ENCODE data around the gene TMEM42. TPM values are rescaled to one million over a fixed set of nuclear protein-coding genes. Genes with fewer than 3 reads are reported as not detected.
"Not testable (repeated sequence)": the region's sequence is repeated elsewhere in the genome, so short reads cannot be mapped to it uniquely, and the experiment has no call there.

Gene TMEM42
- total and polyA plus RNA-seq, 2 of the 4 experiments (the other 2 are of a cell fraction): 13.1 to 24.7 TPM

- TF ChIP-seq RFX5 (IDR thresholded peaks at IDR 0.05; ENCODE audit: low read depth, low read length) (no peak), RCOR1 (IDR thresholded peaks at IDR 0.05; ENCODE audit: insufficient replicate concordance, low read length) (no peak)
These were observed at the start of gene TMEM42 (continued) for GRCh38 chr3:44861412-44862225.

- H3K9ac ChIP-seq (ENCODE audit: low read depth, low read length): no peak overlapping the region
- no peak overlapping the region for H3K4me3 ChIP-seq (ENCODE audit: insufficient read depth, low read depth, low read length)
- no peak overlapping the region for H3K4ac ChIP-seq (ENCODE audit: low read depth, low read length)
- no peak overlapping the region for H3K14ac ChIP-seq (replicated peaks; ENCODE audit: low read depth, low read length)
- in situ Hi-C loops (cut with MboI; ENCODE audit: low sequenced_read_pairs) (no loop called here), intact Hi-C loops (cut with micrococcal nuclease) (no loop called here), dilution Hi-C loops (cut with HindIII; ENCODE audit: low sequenced_read_pairs, unreplicated experiment) (no loop called here)
- H3K56ac ChIP-seq (ENCODE audit: extremely low read depth, insufficient read depth, low read length): no peak overlapping the region
- H3K9me1 ChIP-seq (ENCODE audit: insufficient read depth, low read length): no peaks in the 10 kb centered on the region
- CTCF ChIA-PET: interaction anchor here (0.6 kb wide), 1 partner anchor 13 kb away, joined by 3 read pairs; no protein-coding TSS in a partner anchor
- no peak overlapping the region for H4K5ac ChIP-seq (ENCODE audit: low read depth, low read length)
- no peaks in the 10 kb centered on the region; a peak in 1 of 4 replicates for H3K79me1 ChIP-seq (ENCODE audit: low read depth in 1 of 2, low read length in 2 of 2)
- H4K20me1 ChIP-seq (ENCODE audit: insufficient read depth, low read length): no peaks in the 10 kb centered on the region
- no peak overlapping the region for H2AFZ ChIP-seq (replicated peaks; ENCODE audit: low read length, poor library complexity)
- no peak overlapping the region for H3K23ac ChIP-seq (ENCODE audit: low read depth, low read length)
- no CpG with 5 or more reads among the region's 6 CpGs for WGBS, 2 experiments (ENCODE audit: extremely low coverage in 2 of 2, insufficient read length in 1 of 2)
- no peak overlapping the region for H3K4me2 ChIP-seq (ENCODE audit: low read depth, low read length)
- peaks cover 1% of the 10 kb centered on the region; the same call in 1 of the 2 replicates for H3K36me3 ChIP-seq (ENCODE audit: control insufficient read depth, insufficient read depth, low read length)
- H2AK9ac ChIP-seq (replicated peaks; ENCODE audit: low read depth, low read length, poor library complexity): no peak overlapping the region
- no peak overlapping the region for H2BK120ac ChIP-seq (ENCODE audit: low read depth, low read length)
- no peak overlapping the region for H4K91ac ChIP-seq (ENCODE audit: insufficient read depth, low read depth, low read length)
- H3K18ac ChIP-seq (ENCODE audit: low read depth, low read length): no peak overlapping the region
- no peaks in the 10 kb centered on the region for H3K9me3 ChIP-seq (ENCODE audit: control insufficient read depth, insufficient read depth, low read length)
- no peak overlapping the region for H2BK15ac ChIP-seq (ENCODE audit: low read depth, low read length)
- POLR2A ChIA-PET (ENCODE audit: unreplicated experiment): no interaction called here
- no peak for DNase-seq
- BruUV-seq (replicated peaks): no TSS peak
- no peak overlapping the region for H2AK5ac ChIP-seq (ENCODE audit: low read depth, low read length)
- no peak overlapping the region for H4K8ac ChIP-seq (ENCODE audit: low read depth in 2 of 2, low read length in 2 of 2)
- no peaks in the 10 kb centered on the region for H3K4me1 ChIP-seq (ENCODE audit: control insufficient read depth, insufficient read depth, low read length)
- TF ChIP-seq NFE2L2 (IDR thresholded peaks at IDR 0.05; ENCODE audit: low read depth, low read length): no peak
- peak; percentile 40; the same call in 1 of the 2 replicates for TF ChIP-seq MAFK (IDR thresholded peaks at IDR 0.05; ENCODE audit: low read depth, low read length)
- no peaks in the 10 kb centered on the region for H3K27me3 ChIP-seq (ENCODE audit: control insufficient read depth, insufficient read depth, low read length)
- H2BK20ac ChIP-seq (ENCODE audit: low read depth, low read length): no peak overlapping the region
- no peak overlapping the region for H3K27ac ChIP-seq (ENCODE audit: insufficient read depth, low read length)
- H2BK5ac ChIP-seq (ENCODE audit: low read depth, low read length, poor library complexity, severe bottlenecking): no peak overlapping the region
- ATAC-seq (ENCODE audit: low read depth): no peak
These were observed 47.0 kb upstream of the TMEM42 start for GRCh38 chr3:44814751-44815150.

GRCh38 chr3:44816334-44816733, 45.4 kb upstream of the TMEM42 start:
- H4K8ac ChIP-seq (ENCODE audit: low read depth in 2 of 2, low read length in 2 of 2); ATAC-seq (ENCODE audit: low read depth); H2BK120ac ChIP-seq (ENCODE audit: low read depth, low read length); H3K4me1 ChIP-seq (ENCODE audit: control insufficient read depth, insufficient read depth, low read length); H2BK15ac ChIP-seq (ENCODE audit: low read depth, low read length); POLR2A ChIA-PET (ENCODE audit: unreplicated experiment); H3K23ac ChIP-seq (ENCODE audit: low read depth, low read length); H3K4me3 ChIP-seq (ENCODE audit: insufficient read depth, low read depth, low read length); dilution Hi-C loops (cut with HindIII; ENCODE audit: low sequenced_read_pairs, unreplicated experiment); BruUV-seq (replicated peaks); H3K36me3 ChIP-seq (ENCODE audit: control insufficient read depth, insufficient read depth, low read length); H3K14ac ChIP-seq (replicated peaks; ENCODE audit: low read depth, low read length); H4K91ac ChIP-seq (ENCODE audit: insufficient read depth, low read depth, low read length); H2BK20ac ChIP-seq (ENCODE audit: low read depth, low read length); H3K9me1 ChIP-seq (ENCODE audit: insufficient read depth, low read length); H3K27ac ChIP-seq (ENCODE audit: insufficient read depth, low read length); H2AK5ac ChIP-seq (ENCODE audit: low read depth, low read length); H4K20me1 ChIP-seq (ENCODE audit: insufficient read depth, low read length); H2AK9ac ChIP-seq (replicated peaks; ENCODE audit: low read depth, low read length, poor library complexity); DNase-seq; H2AFZ ChIP-seq (replicated peaks; ENCODE audit: low read length, poor library complexity); H3K4me2 ChIP-seq (ENCODE audit: low read depth, low read length); intact Hi-C loops (cut with micrococcal nuclease); H3K79me1 ChIP-seq (ENCODE audit: low read depth in 1 of 2, low read length in 2 of 2); H2BK5ac ChIP-seq (ENCODE audit: low read depth, low read length, poor library complexity, severe bottlenecking); H3K56ac ChIP-seq (ENCODE audit: extremely low read depth, insufficient read depth, low read length); H3K27me3 ChIP-seq (ENCODE audit: control insufficient read depth, insufficient read depth, low read length); H3K9ac ChIP-seq (ENCODE audit: low read depth, low read length); H4K5ac ChIP-seq (ENCODE audit: low read depth, low read length); in situ Hi-C loops (cut with MboI; ENCODE audit: low sequenced_read_pairs); H3K18ac ChIP-seq (ENCODE audit: low read depth, low read length); H3K4ac ChIP-seq (ENCODE audit: low read depth, low read length); CTCF ChIA-PET; H3K9me3 ChIP-seq (ENCODE audit: control insufficient read depth, insufficient read depth, low read length): not testable (repeated sequence)
- no CpG with 5 or more reads among the region's 2 CpGs for WGBS, 2 experiments (ENCODE audit: extremely low coverage in 2 of 2, insufficient read length in 1 of 2)
